NCI-H82 (cell line): Measurements from ENCODE around the gene CCT2.

Experiments used
- DNase-seq: peaks from one replicate; lab custom pipeline; 2025; lab: John Stamatoyannopoulos, UW

Gene CCT2

DNA sequence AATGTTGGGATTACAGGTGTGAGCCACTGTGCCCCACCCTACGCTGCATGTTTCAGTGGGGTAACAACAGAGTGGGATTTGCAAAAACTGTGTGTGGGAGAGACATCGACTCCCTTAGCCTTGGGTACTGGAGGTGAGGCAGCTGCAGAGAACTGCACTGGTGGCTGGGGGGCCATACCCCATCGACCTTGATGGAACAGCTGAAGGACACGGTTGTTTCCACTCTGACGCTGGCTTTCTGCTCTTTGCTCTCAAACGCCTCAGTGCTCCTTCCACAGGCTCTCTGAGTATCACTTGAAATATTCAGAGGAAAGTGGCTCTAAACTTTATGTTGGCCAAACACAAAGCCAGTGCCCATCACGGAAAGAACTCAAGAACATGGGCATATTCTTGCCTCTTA is 56.3 kb downstream of the CCT2 start:
- DNase-seq, result no peak

DNA sequence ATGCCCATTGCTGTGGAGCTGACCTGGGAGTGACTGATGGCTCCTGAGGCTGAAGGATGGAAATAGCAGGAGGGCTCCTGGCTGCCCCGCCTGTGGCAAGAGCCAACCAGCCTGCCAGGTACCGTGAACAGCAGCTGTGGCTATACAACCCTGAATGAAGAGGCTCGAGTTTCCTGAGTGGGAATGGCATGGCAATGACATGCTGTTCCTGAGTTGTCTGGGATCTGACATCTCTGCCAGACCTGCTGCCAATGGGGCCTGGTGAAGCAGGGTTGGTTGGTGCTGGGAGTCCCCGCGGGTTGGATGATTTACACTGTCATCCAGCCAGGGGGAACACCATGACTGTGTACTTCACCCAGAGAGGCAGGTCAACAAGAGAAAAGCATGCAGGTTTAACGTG is 57.3 kb downstream of the CCT2 start:
- DNase-seq, result no peak

DNA sequence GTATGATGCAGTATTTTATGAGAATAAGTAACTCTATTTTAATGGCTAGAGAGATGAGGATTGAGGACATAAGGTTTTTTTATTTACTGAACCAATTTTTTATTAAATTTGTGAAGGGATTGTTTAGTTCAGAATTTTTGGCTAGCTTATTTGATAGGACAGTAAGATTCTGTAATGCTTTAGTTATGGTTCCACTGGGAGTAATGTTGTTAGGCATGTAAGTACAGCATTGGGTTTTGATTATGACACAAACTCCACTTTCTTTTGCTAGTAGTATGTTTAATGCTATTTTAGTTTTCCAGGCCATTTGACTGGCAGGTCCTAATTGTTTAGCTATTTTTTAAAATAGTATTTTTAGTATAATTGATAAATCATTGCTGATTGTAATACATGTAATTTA is 59.3 kb downstream of the CCT2 start:
- no peak for DNase-seq

DNA sequence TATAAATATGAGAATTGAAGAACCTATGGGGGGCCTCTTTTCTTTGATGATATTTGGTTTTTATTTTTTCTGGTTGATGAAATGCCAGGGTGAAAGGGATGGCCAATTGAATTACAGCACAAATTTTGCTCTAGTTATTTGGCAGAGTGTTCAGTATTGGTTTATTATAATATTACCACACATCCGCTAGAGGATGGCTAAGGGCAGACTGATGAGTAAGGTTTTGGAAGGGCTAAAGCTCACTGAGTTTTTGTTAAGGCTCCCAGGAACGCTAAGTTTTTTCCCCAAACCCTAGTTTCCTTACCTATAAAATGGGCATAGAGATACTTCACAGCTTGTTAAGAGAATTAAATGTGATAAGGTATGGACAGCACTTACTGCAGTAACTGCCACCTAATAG is 59.8 kb downstream of the CCT2 start:
- no peak for DNase-seq

DNA sequence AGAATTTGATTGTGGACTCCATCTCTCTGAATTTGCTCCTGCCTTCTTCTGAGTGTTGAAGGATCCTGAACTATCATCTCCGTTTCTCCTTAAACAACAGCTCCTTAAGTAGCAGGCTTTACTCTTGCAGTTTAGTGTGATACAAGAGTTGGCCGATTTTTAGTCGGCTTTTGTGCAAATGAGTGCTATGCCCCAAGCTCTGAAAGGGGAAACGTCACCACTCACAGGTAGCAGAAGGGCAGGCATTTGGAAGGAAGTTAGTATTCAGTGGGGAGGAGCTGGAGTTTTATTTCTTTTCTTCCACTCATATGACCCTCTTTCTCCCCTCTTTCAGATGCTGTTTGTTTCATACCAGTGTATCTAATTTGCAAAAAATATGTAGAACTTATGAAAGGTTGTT is 61.9 kb downstream of the CCT2 start:
- DNase-seq, result no peak

DNA sequence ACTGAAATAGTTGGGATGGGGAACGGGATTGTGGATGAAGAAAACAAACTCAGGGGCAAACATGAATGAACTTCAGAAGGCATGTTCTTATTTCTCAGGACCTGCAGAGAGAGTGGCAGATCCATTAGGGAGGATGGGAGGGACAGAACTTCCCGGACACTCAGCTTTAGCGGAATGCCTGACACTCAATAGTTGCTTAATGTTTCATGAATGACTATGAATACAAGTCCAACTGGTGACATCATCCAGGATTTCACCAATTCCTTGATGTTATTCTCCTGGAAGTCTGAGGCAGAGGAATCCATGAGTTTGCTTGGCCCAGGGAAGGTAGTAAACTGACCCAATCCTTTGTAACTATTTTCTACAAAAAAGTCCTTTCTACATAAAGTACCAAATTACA is 63.2 kb downstream of the CCT2 start:
- no peak for DNase-seq

DNA sequence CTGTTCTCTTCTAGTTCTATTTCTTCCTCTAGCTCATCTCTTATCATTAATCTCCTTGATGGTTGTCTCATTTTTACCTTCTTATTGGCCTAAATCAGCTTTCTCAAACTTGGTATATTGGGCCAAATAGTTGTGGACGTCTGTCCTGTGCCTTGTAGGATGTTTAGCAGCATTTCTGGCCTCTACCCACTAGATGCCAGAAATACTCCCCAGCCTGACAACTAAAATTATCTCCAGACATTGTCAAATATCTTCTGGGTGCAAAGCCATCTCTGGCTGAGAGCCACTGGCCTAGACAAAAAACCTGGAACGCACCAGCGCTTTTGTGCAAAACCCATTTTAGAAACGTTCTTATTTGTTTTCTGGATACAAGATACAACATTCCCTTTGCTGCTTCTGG is 64.3 kb downstream of the CCT2 start:
- DNase-seq, result no peak
